Measurements from ENCODE around the gene NLRP6. TPM values are rescaled to one million over a fixed set of nuclear protein-coding genes. Genes with fewer than 3 reads are reported as not detected.

NLRP6 gene
- total RNA-seq, 1 donor from 2014 or later: 0.36 TPM

- peak; percentile 54 for DNase-seq (ENCODE audit: low spot score)
- peak; percentile 2 for ATAC-seq
- intact Hi-C loops (cut with DNase I): no loop called here
Observed at GRCh38 chr11:290621-291231, 12.5 kb downstream of the NLRP6 start.

- no peak for ATAC-seq
- intact Hi-C loops (cut with DNase I): no loop called here
- DNase-seq (ENCODE audit: low spot score): peak; percentile 49
Observed at GRCh38 chr11:291281-292210, 13.3 kb downstream of the NLRP6 start.

- ATAC-seq (no peak), DNase-seq (ENCODE audit: low spot score) (peak; percentile 58)
- intact Hi-C loops (cut with DNase I): no loop called here
Observed at GRCh38 chr11:292211-293121, 14.3 kb downstream of the NLRP6 start.

- DNase-seq (ENCODE audit: low spot score): peak; percentile 48
- intact Hi-C loops (cut with DNase I): no loop called here
Observed at GRCh38 chr11:293271-293851, 15.2 kb downstream of the NLRP6 start.

GRCh38 chr11:293852-294661 is 15.8 kb downstream of the NLRP6 start:
- DNase-seq (ENCODE audit: low spot score): peak; percentile 54
- intact Hi-C loops (cut with DNase I): no loop called here
- ATAC-seq: no peak

More at GRCh38 chr11:293271-293851, 15.2 kb downstream of the NLRP6 start:
- no peak for ATAC-seq

- ATAC-seq (no peak), DNase-seq (ENCODE audit: low spot score) (peak; percentile 58)
- intact Hi-C loops (cut with DNase I): loop anchor here (5.0 kb wide), 1 partner anchor 68 kb away; no protein-coding TSS in a partner anchor
Observed at GRCh38 chr11:294780-295179, 16.6 kb downstream of the NLRP6 start.

GRCh38 chr11:295351-296170 is 17.4 kb downstream of the NLRP6 start:
- DNase-seq (ENCODE audit: low spot score): peak; percentile 54
- intact Hi-C loops (cut with DNase I): loop anchor here (5.0 kb wide), 1 partner anchor 67 kb away; no protein-coding TSS in a partner anchor
- no peak for ATAC-seq

GRCh38 chr11:296171-297050 is 18.2 kb downstream of the NLRP6 start:
- ATAC-seq (no peak), DNase-seq (ENCODE audit: low spot score) (peak; percentile 56)
- intact Hi-C loops (cut with DNase I): loop anchor here (5.0 kb wide), 1 partner anchor 66 kb away; no protein-coding TSS in a partner anchor

- ATAC-seq (peak; percentile 19), DNase-seq (ENCODE audit: low spot score) (peak; percentile 55)
- intact Hi-C loops (cut with DNase I): loop anchor here (5.0 kb wide), 1 partner anchor 65 kb away; no protein-coding TSS in a partner anchor
Observed at GRCh38 chr11:297051-297585, 18.9 kb downstream of the NLRP6 start.

GRCh38 chr11:297586-298405 is 19.6 kb downstream of the NLRP6 start:
- ATAC-seq (peak; percentile 87), DNase-seq (ENCODE audit: low spot score) (peak; percentile 72)
- intact Hi-C loops (cut with DNase I): loop anchor here (5.0 kb wide), 1 partner anchor 65 kb away; no protein-coding TSS in a partner anchor

- ATAC-seq (no peak), DNase-seq (ENCODE audit: low spot score) (peak; percentile 61)
- intact Hi-C loops (cut with DNase I): loop anchor here (5.0 kb wide), 1 partner anchor 64 kb away; no protein-coding TSS in a partner anchor
Observed at GRCh38 chr11:298406-299065, 20.3 kb downstream of the NLRP6 start.

GRCh38 chr11:299081-299891 is 21.1 kb downstream of the NLRP6 start, which contains the start of gene IFITM5:
Gene IFITM5, minus strand, starts transcription at chr11:299526. Its CDS starts 36 bp downstream, at chr11:299490.
- no peak for DNase-seq (ENCODE audit: low spot score)
- intact Hi-C loops (cut with DNase I): loop anchor here (5.0 kb wide), 1 partner anchor 63 kb away; no protein-coding TSS in a partner anchor
- ATAC-seq: no peak
